NCI-H226 (cell line): Measurements from ENCODE around the gene VRK1.
A peak's percentile ranks its signal among the peaks of the same experiment; 100 is the strongest.
"Not testable (repeated sequence)": the region's sequence is repeated elsewhere in the genome, so short reads cannot be mapped to it uniquely, and the experiment has no call there.

Experiments used
- DNase-seq: peaks from one replicate; pipeline ENCODE4 v3.0.0-alpha.2; 2015

The VRK1 gene, protein sequence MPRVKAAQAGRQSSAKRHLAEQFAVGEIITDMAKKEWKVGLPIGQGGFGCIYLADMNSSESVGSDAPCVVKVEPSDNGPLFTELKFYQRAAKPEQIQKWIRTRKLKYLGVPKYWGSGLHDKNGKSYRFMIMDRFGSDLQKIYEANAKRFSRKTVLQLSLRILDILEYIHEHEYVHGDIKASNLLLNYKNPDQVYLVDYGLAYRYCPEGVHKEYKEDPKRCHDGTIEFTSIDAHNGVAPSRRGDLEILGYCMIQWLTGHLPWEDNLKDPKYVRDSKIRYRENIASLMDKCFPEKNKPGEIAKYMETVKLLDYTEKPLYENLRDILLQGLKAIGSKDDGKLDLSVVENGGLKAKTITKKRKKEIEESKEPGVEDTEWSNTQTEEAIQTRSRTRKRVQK

DNA sequence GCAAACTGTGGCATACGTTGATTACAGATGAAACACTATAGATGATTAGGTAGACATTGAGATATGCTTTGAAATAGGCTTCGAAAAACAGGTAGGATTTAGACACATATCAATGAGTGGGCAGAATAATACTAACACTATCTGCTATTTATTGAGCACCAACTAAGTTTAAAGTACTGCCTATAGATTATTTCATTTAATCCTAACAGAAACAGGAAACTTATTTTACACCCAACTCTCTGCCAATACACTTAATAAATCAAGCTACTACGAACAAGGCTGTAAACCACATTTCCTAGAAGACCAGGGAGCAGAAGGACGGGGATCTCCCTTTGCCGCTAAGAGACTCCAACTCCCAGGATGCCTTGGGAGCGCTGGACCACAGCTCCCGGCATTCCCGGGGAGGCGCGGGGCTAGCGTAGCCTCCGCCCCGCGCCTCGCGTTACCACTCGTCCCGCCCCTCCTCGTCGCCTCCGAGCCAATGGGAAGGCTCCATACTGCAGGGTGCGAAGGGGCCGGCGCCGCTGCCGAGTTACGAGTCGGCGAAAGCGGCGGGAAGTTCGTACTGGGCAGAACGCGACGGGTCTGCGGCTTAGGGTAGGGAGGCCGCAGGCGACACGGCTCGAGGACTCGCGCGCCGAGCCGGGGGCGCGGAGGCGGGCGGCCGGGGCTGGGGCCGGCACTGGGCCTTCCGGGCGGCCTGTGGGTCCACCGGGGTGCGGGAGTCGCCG lies at the start of gene VRK1:
Gene VRK1, plus strand, starts transcription at position 532 of the 731 bp plus-strand sequence. CDS start 36,090 bp downstream, outside the sequence.
- DNase-seq: peak; percentile 94

DNA sequence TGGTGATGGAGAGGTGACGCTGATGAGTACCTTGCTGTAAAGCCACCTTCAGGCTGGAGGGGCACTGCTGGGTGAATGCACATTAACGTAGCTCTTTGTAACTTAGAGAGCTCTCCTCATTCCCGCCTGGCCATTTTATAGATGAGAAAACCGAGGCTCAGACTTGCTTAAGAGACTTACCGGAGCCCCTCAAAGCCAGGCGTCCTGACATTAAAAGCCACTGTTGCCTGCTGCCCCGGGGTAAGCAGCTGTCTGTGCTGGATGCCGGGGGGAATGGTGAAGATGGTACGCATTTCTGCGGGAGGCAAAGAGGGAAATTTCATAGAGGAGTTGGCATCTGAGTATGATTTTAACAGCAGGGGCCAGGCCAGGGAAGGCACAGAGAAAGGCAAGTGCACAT lies 49.6 kb upstream of the VRK1 start:
- no peak for DNase-seq

DNA sequence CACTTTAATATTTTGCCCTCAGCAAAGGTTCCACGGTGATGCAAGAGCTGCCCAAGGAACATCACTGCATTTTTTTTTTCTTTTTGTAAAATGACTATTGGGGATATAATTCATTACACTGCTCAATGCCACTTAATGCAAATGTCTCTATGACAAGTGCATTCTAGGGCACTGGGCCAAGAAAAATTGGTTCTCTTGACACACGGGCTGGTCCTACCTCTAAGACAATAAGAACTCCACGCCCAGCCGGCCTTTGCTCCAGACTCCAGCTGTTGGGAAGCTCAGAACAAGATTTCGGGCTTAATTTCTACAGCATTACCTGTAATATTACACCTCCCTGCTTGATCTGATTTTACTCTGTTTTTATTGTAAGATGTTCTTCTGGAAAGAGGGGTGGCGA lies 48.8 kb upstream of the VRK1 start:
- no peak for DNase-seq

DNA sequence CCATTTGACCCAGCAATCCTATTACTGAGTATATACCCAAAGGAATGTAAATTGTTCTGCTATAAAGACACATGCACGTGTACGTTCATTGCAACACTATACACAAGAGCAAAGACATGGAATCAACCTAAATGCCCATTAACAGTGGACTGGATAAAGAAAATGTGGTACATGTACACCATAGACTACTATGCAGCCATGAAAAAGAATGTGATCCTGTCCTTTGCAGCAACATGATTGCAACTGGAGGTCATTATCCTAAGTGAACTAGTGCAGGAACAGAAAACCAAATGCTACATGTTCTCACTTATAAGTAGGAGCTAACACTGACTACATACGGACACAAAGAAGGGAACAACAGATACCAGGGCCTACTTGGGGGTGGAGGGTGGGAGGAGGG lies 45.7 kb upstream of the VRK1 start:
- no peak for DNase-seq

DNA sequence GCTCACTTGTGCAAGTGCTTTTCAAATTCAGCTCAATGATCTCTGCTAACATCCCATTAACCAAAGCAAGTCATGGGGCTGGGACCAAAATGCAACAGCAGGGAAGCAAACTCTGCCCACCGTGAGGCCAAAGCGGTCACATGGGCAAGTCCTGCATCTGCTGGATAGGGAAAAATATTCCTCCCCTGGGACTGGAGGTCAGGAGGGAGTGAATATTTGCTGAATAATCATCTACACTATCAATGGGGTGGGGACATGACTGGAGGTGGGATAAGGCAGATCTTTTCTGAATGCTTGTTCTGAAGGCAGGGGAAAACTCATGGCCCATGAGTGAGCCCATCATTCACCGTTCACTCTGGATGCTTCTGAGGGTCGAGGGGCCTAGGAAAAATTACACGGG lies 45.1 kb upstream of the VRK1 start:
- no peak for DNase-seq

DNA sequence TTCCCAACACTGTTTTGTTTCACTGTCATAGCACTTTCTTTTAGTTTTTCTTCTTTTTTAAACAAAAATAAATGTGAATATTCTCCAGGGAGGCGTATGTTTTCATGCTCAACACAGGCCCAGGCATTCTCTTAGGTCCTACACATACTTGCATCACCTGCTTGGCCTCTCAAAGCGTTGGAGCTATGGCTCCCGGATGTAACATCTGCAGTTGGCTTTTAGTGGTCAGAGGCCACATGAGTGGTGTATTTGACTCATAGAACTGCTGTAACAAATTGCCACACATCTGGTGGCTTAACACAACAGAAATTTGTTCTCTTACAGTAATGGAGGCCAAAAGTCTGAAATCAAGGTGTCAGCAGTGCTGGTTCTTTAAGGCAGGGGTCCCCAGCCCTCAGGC lies 44.6 kb upstream of the VRK1 start:
- no peak for DNase-seq

DNA sequence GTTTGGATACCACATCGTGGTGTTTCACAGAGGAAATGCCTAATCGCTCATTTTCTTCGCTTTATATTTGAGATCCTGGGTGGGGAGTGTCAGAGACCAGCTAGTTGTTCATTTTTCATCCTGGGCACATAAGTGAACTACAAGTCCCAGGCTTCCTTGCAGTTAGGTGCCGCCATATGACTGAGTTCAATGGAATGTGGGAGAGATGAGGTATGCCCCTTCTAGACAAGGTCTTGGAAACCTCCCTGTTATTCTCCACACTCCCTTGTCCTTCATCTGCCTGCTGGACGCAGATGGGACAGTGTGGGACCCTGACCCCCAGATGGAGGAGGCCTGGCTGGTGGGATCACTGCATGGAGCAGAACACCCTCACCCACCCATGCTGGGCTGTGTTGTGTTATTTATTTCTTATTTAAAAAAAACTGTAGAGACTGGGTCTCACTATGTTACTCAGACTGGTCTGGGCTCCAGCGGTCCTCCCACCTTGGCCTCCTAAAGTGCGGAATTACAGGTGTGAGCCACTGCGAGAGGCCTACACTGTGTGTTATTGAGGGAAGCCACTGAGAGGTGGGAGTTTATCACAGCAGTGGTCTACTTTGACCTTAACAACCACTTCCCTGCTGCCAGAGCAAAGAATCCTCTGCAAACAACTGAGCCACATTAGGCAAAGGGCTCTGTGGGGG lies 42.9 kb upstream of the VRK1 start:
- peak; percentile 47 for DNase-seq

DNA sequence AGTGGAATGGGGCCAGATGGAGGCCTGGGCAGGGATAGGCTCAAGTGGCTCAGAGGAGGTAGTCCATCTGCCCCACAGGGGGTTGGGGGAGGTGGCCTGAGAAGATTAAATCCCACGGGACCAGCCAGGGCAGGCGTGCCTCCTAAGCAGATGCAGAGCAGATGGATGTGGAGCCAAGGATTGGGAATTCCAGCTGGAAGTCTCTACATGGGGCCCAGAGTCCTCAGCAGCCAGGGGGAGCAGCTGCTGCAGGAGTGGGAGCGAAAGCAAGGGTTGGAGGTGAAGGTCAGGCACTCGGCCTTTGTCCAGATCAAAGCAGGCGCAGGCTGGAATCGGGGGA lies 42.4 kb upstream of the VRK1 start:
- DNase-seq: no peak

DNA sequence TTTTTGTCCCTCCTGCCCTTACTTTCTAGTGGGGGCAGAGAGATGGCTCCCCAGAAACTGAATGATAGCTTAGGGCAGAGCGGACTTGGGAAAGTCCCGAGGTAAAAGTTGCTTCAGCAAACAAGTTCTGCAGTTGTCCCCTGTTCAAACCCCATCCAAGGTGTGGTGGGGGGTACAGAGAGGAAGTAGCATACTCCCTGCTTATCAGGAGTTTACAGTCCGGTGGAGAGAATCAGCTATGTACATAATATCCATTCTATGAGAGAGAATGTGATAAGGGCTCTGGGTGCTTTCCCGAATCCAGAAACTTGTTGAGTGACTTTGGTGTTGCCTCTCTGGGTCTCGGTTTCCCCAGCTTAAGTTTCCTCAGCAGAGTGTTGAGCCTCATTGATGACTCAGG lies 40.4 kb upstream of the VRK1 start:
- DNase-seq: no peak

DNA sequence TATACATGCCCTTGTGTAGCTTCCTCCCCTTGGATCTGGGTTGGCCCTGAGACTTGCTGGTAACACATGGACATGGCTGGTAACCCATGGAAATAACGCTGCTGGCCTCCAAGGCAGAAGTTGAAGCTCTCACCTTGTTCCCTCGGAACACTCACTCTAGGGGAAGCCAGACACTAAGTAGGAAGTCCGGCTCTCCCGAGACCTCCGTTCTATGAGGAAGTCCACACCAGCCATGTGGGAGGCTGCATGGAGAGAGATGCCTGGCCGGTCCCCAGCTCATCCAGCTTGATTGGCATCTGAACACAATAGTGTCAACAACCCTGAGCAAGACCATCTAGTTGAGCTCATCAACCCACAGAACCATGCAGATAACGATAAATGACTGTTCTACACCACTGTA lies 39.7 kb upstream of the VRK1 start:
- DNase-seq: no peak

DNA sequence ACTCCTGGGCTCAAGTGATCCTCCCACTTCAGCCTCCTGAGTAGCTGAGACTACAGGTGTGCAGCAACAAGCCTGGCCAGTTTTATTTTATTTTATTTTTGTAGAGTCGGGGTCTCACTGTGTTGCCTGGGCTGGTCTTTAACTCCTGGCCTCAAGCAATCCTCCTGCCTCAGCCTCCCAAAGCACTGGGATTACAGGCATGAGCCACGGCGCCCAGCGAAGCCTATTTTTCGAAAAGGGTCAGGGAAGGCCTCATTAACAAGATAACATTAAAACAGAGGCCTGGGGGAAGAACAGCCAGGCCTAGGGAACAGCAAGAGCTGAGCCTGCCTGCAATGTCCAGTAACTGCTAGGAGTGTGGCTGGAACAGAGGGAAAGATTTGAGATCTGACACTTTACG lies 36.1 kb upstream of the VRK1 start:
- DNase-seq: no peak

DNA sequence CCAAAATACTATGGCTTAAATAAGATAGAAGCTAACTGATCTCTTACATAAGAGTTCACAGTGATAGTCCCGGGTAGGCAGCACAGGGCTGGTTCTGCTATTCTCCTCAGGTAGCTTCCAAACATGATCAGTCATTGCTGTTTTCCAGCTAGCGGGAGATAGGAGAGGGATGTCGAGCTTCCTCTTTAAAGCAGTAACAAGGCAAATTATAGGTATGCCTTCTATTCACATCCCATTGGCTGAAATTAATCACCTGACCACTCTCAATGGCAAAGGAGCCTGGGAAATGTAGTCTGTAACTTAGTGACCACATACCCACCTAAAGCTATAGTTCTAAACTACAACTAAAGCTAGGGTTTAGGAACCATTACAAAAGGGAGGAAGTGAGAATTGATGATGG lies 34.5 kb upstream of the VRK1 start:
- DNase-seq: peak; percentile 62

DNA sequence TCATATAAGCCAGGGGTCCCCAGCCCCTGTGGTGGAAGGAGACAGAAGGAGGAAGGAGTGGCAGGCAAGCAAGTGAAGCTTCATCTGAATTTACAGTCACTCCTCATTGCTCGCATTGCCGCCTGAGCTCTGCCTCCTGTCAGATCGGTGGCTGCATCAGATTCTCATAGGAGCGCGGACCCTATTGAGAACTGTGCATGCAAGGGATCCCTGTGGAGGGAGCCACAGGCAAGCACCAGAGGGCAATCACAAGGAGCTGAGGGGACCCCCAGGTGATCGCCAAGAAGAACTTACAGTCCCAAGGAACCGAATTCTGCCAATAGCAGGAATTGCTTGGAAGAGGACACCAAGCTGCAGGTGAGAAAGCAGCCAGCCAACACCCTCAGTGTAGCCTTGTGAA lies 33.2 kb upstream of the VRK1 start:
- DNase-seq: no peak

DNA sequence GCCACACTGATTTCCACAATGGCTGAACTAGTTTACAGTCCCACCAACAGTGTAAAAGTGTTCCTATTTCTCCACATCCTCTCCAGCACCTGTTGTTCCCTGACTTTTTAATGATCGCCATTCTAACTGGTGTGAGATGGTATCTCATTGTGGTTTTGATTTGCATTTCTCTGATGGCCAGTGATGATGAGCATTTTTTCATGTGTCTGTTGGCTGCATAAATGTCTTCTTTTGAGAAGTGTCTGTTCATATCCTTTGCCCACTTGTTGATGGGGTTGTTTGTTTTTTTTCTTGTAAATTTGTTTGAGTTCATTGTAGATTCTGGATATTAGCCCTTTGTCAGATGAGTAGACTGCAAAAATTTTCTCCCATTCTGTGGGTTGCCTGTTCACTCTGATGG lies 32.0 kb upstream of the VRK1 start:
- not testable (repeated sequence) for DNase-seq

DNA sequence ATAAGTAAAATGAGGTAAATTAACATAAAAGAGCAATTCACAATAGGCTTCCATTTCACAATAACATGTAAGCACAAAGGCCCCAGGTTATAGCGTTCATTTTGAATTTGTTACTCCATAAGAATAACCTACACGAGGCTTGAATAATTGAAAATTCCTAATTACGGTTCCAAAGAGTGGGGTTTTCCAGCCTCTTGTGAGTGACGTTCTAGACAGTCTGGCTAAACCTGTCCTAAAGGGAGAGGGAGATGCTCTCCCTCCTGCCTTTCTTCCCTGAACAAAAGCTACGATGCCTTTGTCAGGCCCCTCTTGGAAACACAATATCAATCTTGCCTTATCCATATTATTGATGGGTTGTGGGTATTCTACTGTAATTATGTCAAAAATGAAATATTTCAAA lies 24.3 kb upstream of the VRK1 start:
- no peak for DNase-seq

DNA sequence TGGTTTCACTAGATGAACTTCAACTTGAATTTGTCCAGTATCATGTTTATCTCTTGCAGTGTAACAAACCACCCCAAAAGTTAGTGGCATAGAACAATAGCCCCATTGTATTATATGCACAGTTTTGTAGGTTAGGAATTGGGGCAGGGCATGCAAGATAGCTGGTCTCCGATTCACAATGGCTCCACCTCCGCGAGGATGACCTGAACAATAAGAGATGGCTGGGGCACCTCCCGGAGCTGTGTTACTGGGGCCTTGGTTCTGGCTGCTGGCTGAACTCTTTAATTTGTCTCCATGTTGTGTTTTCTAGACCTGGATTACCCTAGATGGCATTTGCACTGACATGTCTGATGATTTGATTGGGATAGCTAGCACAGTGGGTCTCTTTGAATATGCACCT lies 20.4 kb upstream of the VRK1 start:
- DNase-seq: no peak

DNA sequence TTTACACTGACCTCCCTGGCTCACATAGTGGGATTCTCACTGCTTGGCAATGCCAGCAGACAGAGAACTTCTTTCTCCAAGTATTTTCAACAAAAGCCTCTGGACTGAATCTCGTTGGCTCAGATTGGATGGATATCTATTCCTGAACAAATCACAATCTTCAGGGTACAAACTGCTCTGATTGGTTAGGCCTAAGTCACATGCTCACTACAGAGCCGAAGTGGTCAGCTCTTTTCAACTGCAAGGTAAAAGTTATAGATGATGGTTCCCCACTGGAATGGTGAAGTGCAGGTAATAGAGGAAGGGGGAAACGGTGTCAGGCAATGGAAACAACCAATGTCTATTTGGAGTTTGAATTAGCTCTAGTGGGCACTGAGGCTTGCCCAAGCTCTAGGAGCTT lies 16.7 kb upstream of the VRK1 start:
- DNase-seq: no peak

DNA sequence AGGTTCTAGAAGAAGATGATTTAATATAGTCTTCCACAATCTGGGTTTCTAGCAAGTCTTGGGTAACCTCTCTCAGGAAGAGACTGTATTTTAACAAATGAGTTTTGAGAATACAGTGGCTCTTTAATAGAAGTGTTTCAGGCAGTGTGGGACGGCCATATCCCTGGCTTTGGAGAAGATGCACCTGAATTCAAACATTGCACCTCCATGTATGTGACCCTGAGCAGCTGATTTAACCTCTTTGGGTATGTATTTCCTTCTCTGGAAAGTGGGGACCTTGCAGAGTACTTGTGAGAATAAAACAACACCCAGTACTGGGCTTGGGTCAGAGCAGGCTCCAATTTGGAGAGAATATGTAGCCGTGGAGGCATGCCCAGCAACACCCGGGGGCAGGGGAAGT lies 15.8 kb upstream of the VRK1 start:
- DNase-seq: no peak

DNA sequence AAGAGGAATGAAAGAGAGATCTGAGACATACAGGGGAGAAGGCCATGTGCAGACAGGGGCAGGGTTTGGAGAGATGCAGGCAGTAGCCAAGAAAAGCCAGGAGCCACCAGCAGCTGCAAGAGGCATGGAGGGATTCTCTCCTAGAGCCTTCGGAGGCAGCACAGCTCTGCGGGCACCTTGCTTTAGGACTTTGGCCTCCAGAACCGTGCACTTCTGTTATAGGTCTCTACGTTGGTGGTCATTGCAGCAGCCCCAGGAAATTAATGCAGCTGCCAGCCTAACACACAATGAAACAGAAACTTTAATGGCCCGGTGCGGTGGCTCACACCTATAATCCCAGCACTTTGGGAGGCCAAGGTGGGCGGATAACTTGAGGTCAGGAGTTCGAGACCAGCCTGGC lies 14.7 kb upstream of the VRK1 start:
- no peak for DNase-seq

DNA sequence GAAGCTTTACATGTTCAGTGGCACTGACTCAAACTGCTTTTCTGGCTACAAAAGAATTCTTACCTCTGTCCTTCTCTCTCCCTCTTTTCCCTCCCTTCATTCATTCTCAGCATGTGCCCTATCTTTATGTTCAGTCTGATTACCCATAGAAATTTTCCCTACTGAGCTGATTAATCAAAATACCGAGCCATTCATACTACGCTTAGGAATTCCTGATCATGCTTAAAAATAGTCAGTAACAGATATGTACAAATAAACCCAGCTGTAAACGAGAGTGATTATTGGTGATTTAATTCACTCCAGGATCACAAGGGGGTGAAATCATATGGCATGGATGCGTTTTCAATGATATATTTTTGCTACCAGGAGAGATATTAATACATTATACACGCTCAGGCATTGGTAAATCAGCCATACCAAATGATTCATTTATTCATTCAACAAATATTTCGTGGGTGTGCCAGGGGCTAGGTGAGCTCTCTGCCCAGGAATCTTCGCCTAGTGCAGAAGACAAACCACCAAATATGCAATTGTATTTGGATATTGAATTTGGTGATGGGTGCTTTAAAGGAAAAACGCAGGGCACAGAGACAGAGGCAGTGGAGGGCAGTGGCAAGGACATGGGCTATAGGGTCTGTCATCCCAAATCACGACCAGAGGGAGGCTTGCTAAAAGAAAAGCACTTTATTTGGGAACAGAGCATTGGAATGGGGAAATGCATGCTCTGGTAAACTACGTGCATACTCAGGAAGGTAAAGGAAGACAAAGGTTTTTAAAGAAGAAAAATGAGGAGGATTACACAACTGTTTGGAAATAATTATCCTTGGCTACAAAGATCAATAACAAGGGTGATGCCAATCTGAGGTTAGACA lies 13.9 kb upstream of the VRK1 start:
- DNase-seq: peak; percentile 13

DNA sequence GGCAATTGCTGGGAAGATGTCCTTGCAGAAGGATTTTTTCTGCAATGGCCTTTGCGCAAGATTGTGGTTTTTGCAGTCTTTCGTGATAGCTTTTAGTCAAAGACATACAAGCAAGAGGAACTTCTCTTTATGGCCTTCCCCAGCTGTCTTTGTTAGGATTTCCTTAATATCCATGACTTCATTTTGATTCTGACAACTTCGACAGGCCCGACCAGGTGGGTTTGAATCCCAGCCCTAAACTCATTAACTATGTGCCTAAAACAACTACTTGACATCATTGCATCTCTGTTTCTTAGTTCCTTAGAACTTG lies 13.3 kb upstream of the VRK1 start:
- DNase-seq: no peak

DNA sequence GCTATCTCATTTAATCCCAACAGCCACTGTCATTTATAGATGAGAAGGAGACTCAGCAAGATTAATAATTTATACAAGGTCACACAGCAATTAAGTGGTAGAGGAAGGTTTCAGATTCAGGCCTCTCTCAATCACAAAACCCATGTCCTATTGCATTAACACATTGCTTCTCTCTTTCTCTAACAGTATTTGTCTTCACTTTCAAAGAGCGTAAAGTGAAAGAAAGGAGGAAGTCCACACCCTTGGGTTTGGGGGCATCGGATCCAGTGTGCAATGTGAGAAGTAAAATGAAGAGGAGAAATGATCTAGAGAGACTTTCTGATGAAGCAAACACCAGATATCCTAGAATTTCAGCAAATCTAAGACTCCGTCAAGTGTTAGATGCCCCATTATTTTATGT lies 7.0 kb upstream of the VRK1 start:
- DNase-seq: no peak

DNA sequence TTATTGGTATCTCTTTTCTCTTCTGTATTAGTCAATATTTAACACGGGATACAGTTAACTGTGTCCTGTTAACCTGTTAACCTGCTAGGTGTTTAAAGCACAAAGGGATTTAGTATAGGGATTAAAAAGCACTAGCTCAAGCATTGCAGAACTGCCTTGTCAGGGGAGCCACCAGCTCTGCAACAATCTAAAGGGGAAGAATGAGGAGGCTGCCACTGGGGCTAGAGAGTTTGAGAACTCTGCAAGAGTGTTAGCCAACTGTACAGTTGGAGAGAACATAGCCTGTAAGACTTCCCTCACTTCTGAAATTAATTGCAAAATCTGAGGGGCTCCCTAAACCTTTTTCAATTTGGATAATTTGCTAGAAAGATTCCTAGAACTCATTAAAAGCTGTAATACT lies 6.5 kb upstream of the VRK1 start:
- no peak for DNase-seq
